ENCODE results near the gene CMIP.
"Not testable (repeated sequence)": the region's sequence is repeated elsewhere in the genome, so short reads cannot be mapped to it uniquely, and the experiment has no call there.

The CMIP gene

DNA sequence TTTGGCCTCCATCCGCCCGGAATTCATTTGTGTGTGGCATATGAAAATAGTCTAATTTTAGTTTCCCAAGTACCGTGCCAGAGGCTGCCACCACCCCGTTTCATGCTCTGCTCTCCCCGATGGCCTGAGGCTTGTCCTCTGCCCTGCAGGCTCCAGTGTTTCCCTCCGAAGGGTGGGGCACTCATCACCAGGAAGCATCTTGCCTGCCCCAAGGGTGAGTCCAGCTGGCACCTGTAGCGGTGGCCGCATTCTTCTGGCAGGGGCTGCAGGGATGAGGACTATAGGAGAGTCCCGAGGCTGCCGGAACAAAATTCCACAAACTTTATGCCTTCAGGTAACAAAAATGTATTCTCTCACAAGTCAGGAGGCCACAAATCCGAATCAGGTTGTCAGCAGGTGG lies 23.1 kb upstream of the CMIP start:
- no peak for DNase-seq (ENCODE audit: low read depth in 2 of 2)

DNA sequence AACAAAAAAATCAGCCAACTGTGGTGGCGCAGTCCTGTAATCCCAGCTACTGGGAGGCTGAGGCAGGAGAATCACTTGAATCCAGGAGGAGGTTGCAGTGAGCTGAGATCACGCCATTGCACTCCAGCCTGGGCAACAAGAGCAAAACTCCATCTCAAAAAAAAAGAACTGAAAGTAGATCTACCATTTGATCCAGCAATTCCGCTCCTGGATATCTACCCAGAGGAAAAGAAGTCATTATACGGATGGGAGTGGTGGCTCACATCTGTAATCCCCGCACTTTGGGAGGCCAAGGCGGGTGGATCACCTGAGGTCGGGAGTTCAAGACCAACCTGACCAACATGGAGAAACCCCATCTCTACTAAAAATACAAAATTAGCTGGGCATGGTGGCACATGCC lies 22.5 kb upstream of the CMIP start:
- not testable (repeated sequence) for DNase-seq (ENCODE audit: low read depth in 2 of 2)

DNA sequence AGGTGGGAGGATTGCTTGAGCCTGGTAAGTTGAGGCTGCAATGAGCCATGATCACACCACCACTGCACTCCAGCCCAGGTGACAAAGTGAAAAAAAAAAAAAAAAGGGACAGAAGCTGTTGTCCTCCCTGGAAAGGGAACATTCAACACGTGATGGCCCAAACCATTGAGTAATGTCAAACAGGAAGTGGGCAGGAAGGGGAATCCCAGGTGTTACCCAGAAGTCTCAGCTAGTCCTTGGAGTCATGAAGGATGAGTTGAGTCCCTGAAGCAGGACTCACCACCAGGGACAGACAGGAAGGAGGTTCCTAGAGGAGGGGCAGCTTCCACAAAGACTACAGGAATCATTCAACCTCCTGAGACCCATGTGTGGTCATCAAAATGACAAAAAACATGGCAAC lies 19.8 kb upstream of the CMIP start:
- no peak for DNase-seq (ENCODE audit: low read depth in 2 of 2)

DNA sequence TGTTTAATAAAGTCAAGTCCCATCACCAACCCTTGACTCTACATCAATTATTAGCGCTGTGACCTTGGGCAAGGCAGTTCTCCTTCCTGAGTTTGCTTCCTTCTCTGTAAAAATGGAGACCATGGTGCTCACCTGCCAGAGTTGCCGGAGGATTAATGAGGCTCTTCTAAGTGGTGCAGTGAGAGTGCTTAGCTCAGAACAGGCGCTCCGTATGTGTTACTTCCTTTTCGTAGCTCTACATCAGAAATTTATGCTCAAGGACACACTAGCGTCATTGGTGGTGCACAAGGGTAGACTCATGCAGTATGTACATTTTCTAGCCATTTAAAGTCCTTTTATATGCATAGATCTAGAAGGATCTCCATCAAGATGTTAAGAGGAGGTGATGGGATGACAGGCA lies 17.4 kb upstream of the CMIP start:
- no peak for DNase-seq (ENCODE audit: low read depth in 2 of 2)

DNA sequence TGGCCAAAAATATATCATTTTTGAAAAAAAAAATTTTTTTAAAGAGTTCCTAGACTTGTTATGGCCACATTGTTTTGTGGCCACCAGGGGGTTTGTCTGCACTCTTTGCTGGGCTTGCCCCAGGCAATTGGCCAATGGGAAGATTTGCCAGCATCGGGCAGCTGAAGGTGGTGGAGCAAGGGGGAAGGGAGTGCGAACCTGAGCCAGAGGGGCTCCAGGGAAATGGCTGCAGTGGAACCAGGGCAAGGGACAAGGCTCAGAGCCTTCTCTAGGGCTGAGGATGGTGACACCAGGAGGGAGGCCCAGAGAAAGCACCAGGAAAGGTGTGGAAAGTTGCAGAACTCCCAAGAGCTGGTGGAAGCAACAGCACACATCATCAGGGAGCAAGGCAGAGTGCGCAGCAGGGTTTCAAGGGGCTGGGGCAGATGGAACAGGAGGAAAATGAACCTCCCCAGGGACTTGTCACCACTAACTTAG lies 15.5 kb upstream of the CMIP start:
- no peak for DNase-seq (ENCODE audit: low read depth in 2 of 2)

DNA sequence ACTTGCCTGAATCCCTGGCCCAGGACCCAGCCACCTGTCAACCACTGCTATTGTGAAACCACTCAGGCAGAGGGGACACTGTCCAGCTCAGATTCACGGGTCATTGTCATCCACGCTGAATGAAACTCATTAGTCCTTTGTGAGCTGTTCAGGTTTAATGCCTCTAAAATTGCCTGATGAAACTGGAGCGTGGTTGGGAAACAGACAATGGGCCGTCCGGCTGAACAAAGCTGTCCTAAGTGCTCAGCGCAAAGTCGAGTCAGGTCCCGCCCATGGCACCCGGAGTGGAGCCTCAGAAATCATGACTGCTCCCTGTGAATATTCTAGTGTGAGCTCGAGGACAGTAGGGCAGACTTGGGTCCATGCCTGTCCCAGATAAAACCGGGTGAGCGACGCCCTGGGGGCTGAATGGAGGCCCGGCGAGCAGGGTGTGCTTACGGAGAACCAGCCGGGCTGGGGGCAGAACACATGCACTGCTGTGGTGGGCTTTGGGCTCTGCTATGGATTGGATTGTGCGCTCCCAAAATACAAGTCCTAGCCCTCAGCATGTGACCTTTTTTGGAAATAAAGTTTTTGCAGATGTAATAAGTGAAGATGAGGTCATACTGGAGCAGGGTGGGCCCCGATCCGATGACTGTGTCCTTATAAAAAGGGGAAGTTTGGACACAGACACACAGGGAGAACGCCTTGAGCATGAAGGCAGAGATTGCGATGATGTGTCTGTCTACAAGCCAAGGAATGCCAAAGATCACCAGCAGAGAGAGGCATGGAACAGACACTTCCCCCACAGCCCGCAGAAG lies 12.9 kb upstream of the CMIP start:
- DNase-seq (ENCODE audit: low read depth in 2 of 2), result no peak

DNA sequence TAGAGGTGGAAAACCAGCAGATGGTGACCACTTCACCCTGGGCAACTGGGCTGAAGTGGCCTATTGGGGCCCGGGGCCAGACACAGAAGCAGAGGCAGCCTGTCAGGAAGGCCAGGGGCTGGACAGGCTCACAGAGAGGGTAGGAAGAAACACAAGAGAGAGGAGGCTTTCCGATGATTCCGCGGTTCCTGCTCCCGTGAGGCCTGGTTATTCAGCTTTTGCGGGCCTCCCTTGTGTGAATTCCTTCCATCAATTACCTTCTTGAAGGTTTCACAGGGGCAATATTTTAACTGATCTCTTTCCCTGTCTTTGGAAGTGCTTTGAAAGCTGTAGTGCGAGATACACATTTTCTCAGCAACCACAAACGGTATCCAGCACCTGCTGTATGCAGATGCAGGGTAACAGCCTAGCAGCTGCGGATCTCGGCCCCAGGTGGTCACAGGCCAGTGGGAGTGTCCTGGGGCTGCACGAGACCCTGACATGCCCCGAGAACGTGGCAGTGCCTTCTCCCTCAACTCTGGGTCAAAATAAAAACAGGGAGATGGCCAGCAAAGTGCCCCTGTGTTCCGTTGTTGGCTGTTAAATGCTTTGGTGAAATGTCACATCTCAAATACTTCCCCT lies 11.6 kb upstream of the CMIP start:
- no peak for DNase-seq (ENCODE audit: low read depth in 2 of 2)

DNA sequence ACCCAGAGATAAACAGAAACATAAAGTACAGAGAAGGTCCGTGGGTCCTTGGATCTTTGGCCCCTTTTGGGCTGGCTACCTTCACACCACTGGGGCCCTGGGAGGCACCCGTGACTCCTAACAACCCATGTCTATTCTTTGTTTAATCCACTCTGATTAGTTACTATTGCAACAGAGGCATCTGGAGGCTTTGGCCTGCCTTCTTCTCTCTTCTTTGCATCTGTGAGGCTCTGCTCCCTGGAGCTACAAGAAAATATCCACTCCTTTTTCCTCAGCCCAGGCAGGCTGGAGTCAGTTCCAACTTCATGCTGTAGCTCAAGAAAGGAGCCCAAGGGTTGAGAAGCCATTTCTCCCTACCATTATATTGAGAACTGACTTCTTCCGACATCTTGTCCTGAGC lies 9.5 kb upstream of the CMIP start:
- DNase-seq (ENCODE audit: low read depth in 2 of 2), result no peak

DNA sequence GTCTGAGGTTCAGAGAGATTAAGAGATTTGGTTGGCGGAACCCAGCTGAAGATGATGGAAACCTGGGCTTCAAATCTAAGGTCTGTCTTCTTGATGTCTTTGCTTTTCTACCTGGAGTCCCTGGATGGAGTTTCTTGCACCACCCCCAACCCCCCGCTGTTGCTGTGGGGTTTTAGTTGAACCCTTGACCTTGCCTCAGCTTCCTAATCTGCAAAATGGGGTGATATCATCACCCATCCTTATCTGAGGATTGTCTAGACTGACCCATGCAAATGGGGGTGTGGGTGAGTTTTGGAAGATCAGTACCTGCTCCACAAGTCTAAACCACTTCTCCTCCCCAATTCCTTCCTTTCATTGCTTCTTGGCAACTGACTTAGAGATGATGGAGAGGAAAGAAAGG lies 9.0 kb upstream of the CMIP start:
- DNase-seq (ENCODE audit: low read depth in 2 of 2), result no peak

DNA sequence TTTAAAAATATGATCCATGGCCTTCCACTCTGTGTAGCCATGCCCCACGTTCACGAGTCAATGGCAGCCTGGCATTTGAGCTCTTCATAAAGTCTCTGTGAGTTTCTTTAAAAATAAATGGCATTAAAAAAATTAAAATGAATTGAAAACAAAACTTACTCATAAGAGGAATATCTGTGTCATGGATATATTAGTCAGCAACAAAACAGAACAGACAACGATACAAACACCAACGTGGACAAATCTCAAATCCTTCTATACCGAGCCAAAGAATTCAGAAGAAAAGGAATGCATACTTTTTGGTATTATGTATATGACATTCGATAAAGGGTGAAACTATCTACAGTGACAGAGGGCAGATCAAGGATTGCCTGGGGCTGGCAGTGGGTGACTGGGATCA lies 8.2 kb upstream of the CMIP start:
- no peak for DNase-seq (ENCODE audit: low read depth in 2 of 2)

DNA sequence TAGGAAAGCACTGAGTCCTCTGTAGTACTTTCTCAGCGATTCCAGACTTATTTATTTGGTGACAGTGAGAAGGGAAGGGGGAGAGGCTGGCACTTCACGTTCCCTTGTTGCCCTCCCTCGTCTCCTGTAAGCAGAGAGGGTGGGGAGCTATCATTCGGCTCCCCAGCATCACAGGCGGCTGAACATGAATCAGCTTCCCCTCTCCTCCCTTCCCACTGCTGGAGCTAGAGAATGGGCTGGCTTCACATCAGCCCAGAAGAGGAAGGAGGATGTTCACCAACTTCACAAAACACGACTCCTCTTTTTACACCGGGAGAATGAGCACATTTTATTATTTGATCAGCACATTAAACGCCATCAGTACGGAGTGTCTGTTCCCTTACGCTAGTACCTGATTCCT lies 6.7 kb upstream of the CMIP start:
- no peak for DNase-seq (ENCODE audit: low read depth in 2 of 2)

DNA sequence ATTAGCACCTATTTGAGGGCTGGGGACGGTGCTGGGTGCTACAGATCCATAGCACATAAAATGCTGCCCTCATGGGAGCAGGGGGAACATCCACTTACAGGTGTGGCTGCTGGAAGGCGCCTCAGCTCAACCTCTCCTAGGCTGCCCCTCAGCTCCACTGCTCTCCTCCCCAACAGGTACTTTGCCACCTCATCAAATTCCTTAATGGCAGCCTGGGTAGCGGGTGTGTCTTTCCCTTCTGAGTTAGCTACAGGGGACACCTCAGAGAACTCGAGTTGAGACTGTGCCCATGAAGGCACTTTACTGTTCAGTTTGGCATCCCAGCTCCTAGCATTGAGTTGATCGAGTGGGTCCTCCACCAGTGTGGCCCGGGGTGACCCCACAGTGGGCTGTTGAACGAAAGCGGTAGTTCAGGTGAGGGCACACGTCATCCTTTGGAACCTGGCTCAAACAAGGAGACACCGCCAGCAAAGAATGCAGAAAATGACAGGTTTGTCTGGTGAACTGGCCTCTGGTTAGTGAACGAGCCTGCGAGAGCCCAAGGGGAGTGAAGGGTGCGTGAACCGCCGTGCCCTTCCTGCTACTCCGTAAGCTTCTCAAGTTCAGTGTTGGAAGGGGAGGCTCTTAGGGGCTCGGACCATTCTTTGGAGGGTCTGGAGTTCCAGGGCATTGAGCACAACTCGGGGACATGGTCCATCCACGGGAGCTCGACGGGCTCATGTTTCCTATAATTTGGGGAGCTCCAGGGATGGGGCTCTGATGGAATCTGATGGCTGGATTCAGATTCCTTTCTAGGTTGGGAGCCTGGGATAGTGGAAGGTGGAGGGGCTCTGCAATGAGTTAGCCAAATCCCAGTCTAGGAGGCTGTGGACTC lies 3.5 kb upstream of the CMIP start:
- DNase-seq (ENCODE audit: low read depth in 2 of 2), result no peak

DNA sequence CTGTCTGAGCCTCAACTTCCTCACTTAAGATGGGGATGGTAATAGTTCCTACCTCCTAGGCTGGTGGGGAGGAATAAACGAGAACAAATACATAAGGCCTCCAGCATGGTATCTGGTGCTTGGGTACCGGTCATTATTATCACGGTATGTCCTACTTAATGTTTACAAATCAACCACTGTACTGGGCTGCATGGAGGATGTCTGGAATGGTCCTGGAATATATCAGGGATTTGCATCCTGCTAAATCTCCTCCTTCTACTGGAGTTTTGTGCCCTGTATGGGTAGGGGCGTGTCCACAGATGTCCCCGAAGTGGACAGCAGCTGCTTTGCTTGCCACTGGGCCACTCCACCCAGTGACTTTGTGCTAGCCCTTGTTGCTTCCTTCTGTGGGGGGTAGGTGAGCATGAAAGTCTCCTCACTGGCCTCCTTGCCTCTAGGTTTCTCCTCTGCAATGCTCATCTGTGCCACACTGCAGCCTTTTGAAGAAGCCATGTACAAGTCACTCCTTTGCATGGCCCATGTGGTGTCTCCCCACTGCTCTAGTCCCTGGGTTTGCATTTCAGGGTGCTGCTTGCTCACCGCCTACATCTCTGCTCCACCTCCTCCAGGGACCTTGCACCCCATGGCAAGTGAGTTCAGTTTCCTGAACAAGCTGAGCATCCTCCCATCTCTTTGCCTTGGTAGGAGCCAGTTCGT lies 2.2 kb upstream of the CMIP start:
- DNase-seq (ENCODE audit: low read depth in 2 of 2), result no peak

DNA sequence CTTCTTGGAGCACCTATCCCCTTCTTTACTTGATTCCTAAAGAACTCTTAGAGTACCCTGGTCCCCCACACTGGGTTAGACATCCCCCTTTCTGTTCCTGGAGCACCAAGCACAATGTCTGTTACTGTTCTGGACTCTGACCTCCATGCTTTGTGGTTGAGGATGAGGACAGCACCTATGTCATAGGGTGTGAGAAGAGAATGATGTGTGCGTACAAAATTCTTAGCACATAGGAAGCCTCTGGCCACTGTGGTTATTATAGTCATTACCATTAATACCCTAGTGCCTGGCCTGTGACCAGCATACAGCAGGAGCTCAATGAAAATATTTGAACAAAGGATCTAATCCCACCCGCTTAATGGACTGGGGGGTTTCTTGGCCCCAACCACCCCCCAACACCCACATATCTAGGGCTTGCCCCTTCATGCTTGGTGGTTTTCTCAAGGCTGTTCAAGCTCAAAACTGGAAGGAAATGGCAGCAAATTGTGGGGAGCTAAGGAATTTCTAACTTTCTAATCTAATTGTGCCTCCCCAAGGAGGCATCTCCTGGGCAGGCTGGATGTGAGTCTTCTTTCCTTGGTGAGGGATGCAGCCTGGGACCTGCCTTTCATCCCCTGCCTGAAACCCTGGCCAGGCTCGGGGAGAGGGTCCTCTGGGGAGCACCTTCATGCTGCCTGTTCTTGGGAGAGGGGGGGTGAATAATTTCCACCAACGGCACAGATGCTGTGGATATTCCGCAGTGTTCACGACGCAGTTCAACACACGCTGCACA lies 1.5 kb upstream of the CMIP start:
- DNase-seq (ENCODE audit: low read depth in 2 of 2), result no peak

DNA sequence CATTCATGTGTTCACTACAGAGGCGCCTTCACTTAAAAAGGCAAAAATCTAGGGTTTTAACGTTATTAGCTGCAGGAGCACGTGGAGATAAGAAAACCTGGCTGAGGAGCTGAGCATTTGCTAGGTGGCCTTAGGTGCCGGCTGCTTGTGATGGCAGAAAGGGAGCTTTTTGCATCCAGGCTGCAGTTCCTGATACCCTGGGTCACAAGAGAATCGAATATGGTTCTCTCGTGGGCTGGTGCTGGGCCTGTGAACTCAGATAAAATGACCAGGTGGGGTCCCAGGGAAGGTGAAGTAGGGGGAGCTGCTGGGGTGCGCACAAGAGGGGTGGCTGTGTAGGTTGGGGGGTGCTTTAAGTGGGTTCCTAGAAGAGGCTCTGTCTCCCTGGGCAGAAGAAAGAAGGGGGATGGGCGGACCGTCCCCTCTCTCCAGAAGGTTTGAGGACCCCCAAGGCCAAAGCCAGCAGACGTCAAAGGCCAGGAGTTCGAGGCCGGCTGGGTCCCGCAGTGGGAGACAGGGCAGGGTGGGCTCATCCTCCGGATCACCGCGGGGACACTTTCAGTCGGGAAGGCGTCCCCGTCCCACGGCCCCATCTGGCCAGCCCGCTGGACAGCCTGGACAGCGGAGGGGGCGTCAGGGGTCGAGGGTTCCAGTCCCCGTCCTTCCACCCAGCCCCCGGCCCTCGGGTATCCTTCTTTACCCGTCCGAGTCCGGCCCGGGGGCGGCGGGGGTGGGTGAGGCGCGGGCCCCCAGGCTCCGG lies 740 bp upstream of the CMIP start:
- DNase-seq (ENCODE audit: low read depth in 2 of 2), result no peak

DNA sequence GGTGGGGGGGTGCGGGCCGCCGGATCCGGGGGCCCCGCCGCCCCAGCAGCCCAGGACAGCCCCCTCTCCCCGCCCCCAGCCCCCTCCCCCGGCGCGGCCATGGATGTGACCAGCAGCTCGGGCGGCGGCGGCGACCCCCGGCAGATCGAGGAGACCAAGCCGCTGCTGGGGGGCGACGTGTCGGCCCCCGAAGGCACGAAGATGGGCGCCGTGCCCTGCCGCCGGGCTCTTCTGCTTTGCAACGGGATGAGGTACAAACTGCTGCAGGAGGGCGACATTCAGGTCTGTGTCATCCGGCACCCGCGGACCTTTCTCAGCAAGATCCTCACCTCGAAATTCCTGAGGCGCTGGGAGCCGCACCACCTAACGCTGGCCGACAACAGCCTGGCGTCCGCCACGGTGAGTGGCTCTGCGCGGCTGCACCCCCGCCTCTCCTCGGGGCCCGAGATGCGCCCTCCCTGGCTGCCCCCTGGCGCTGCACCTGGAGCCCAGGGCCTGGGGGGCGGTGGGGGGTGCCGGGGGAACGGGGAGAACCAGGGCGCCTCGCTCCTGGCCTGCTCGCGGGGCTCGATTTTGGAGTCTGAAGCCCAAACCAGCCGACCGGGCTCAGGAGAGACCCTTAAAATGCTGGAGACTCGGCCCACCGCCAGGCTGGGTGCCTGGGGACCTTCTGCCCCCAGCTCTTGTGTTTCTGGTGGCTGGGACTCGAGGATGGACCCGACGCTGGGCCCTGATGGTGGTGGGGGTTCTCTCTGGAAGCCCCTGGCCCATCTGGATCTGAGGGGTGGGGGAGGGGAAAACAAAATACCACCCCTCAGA lies 744 bp downstream of the CMIP start:
- DNase-seq (ENCODE audit: low read depth in 2 of 2), result peak in 1 of 2 donors; percentile 42

DNA sequence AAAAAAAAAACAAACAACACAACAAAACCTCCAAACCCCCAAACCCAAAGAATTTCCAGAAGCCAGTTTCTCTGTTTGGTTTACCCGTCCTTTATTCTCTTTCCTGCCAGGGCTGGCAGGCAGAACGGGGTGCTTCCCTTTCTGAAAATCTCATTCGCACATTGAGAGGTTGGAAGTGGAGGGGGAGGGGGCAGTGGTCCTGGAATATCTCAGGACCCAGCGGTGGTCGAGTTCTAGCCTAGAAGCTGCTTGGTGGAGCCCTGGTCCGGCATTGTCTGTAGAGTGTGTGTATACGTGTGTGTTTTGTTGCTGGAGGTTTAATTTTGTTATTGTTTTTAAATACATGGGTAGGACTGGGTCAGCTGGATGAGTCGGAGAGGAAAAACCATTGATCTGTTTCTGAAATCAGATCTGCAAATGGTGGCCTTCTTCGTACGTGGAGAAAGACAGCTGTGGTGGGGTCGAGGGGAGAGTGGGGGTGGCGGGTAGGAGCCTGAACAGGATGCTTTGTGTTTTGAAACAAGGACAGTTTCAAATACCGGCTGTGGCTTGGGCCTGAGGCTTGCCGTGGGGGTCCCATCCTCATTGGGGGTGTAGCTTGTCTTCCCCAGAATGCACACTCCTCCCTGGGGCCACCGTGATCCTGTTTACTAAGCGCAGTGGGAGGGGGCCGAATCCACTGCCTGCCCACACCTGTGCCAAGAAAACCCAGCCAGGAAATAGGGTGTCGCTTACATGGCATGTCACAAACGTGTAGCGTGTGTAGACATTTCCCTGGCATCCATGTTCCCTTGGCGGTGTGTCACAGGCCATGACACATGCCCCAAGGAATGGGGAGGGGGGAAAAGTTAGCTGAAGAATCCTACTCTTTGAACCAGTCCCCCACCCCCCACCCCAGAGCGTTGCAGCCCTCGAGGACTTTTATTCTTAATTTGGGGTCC lies 1.6 kb downstream of the CMIP start:
- DNase-seq (ENCODE audit: low read depth in 2 of 2), result no peak

DNA sequence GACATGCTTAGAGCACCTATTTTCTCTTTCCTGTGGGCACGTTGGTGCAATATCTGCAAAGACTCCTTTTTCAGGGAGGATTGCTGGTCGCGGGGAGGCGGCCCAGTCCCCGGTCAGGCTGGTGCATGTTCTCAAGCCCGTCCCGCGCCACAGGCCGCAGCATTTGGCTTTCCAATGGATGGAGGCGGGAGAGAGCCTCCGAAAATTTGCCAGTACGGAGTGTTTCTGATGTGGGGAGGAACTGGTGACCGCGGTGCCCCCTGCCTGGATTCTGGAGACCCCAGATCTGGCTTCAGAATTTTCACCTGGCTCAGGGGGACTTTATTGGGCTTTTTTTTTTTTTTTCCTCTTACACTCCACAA lies 2.3 kb downstream of the CMIP start:
- no peak for DNase-seq (ENCODE audit: low read depth in 2 of 2)
